Endodermal cell (in vitro differentiated cells): ENCODE data around the gene NSL1. TPM values are rescaled to one million over a fixed set of nuclear protein-coding genes. Genes with fewer than 3 reads are reported as not detected.

ENCODE experiments used
- DNase-seq: peaks from one replicate; pipeline ENCODE4 v3.0.0-alpha.2; 2017
- H3K27ac ChIP-seq: 2 replicates; pipeline ENCODE4 v1.5.1; 2013; ENCODE audit warnings: mild to moderate bottlenecking, low read depth, low read length, moderate library complexity
- H3K27me3 ChIP-seq: 2 replicates; pipeline ENCODE4 v1.6.1; 2013; ENCODE audit warnings: mild to moderate bottlenecking, low read length, moderate library complexity; ENCODE audit not compliant: insufficient read depth, control insufficient read depth, poor library complexity, severe bottlenecking
- H3K36me3 ChIP-seq: 2 replicates; pipeline ENCODE4 v1.7.0; 2013; ENCODE audit warnings: mild to moderate bottlenecking, low read length, moderate library complexity; ENCODE audit not compliant: control insufficient read depth, insufficient read depth
- H3K4me1 ChIP-seq: one replicate; pipeline ENCODE4 v1.7.0; 2013; ENCODE audit warnings: low read length; ENCODE audit not compliant: control insufficient read depth, insufficient read depth
- H3K4me3 ChIP-seq: 2 replicates; pipeline ENCODE4 v1.5.1; 2013; ENCODE audit warnings: mild to moderate bottlenecking, low read length, moderate library complexity
- H3K9ac ChIP-seq: 2 replicates; pipeline ENCODE4 v1.6.1; 2013; ENCODE audit warnings: mild to moderate bottlenecking, low read length, moderate library complexity; ENCODE audit not compliant: poor library complexity, severe bottlenecking; ENCODE audit errors: extremely low read depth
- H3K9me3 ChIP-seq: 2 replicates; pipeline ENCODE4 v1.6.1; 2013; ENCODE audit warnings: mild to moderate bottlenecking, low read length, moderate library complexity; ENCODE audit not compliant: control insufficient read depth
- H3K27ac Mint-ChIP-seq: 2 replicates; pipeline ENCODE4 v1.8.0; 2020; ENCODE audit warnings: mixed read lengths
- H3K27me3 Mint-ChIP-seq: 2 replicates; pipeline ENCODE4 v1.8.0; 2021; ENCODE audit warnings: mild to moderate bottlenecking, mixed read lengths; ENCODE audit not compliant: insufficient read depth
- H3K36me3 Mint-ChIP-seq: 2 replicates; pipeline ENCODE4 v1.8.0; 2020; ENCODE audit warnings: low read depth, mixed read lengths
- H3K4me1 Mint-ChIP-seq: 2 replicates; pipeline ENCODE4 v1.8.0; 2020; ENCODE audit warnings: mixed read lengths
- H3K4me3 Mint-ChIP-seq: 2 replicates; pipeline ENCODE4 v1.8.0; 2020; ENCODE audit warnings: mild to moderate bottlenecking, moderate library complexity, mixed read lengths
- H3K9me3 Mint-ChIP-seq: 2 replicates; pipeline ENCODE4 v1.8.0; 2020; ENCODE audit warnings: mild to moderate bottlenecking, mixed read lengths
- WGBS, 2 experiments: methylation state at CpG; one replicate each; pipeline versions ENCODE4 v1.1.5 to v1.1.7; 2013; ENCODE audit warnings: missing lambda C conversion rate in 2 of 2, mixed read lengths in 1 of 2; ENCODE audit not compliant: insufficient coverage in 1 of 2, insufficient read length in 1 of 2; 5-methylcytosine and 5-hydroxymethylcytosine counted together
- total RNA-seq, 2 donors: library from RNA; stranded (reverse); fragmentation: NEBNext Ultra II Directional in 1 of 2; extraction: Animal tissue kit (Norgen Biotek cat#: 25700) in 1 of 2; gene quantifications; 2 replicates in 1 of 2; 3 replicates in 1 of 2; pipeline ENCODE4 v1.2.1, GENCODE V29; 2021
- TF ChIP-seq, protein P1 (sequence below): fragments of 200-600 bp; sonication (generic); conservative IDR thresholded peaks from 2 replicates; pipeline ENCODE4 v1.5.0; 2021; ENCODE audit warnings: antibody characterized with exemption, mild to moderate bottlenecking

The NSL1 gene
- total RNA-seq, 2 donors from 2014 or later: 47.6 to 57.7 TPM

DNA sequence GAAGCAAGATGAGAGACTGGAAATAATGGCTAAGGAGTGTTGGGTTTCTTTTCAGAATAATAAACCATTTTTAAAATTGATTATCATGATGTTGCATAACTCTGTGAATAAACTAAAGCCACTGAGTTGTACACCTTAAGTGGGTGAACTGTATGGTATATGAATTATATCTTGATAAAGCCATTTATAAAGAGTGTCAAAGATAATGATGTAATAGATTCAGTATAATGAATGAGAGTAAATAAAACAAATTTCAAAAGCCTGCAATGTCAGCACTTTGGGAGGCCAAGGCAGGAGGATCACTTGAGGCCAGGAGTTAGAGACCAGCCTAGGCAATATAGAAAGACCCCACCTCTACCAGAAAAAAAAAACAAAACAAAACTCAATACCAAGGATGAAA lies 16.3 kb downstream of the NSL1 start:
- H3K27me3 Mint-ChIP-seq: no peaks in the 10 kb centered on the region
- Histone ChIP-seq H3K27me3 (no peaks in the 10 kb centered on the region), H3K36me3 (peaks cover 61% of the 10 kb centered on the region), H3K9ac (no peak overlapping the region), H3K27ac (no peak overlapping the region), H3K4me3 (no peak overlapping the region), H3K9me3 (peaks cover 31% of the 10 kb centered on the region), H3K4me1 (no peaks in the 10 kb centered on the region)
- DNase-seq: no peak
- H3K27ac Mint-ChIP-seq: no peak overlapping the region
- H3K4me1 Mint-ChIP-seq: no peaks in the 10 kb centered on the region
- TF ChIP-seq, protein P1, sequence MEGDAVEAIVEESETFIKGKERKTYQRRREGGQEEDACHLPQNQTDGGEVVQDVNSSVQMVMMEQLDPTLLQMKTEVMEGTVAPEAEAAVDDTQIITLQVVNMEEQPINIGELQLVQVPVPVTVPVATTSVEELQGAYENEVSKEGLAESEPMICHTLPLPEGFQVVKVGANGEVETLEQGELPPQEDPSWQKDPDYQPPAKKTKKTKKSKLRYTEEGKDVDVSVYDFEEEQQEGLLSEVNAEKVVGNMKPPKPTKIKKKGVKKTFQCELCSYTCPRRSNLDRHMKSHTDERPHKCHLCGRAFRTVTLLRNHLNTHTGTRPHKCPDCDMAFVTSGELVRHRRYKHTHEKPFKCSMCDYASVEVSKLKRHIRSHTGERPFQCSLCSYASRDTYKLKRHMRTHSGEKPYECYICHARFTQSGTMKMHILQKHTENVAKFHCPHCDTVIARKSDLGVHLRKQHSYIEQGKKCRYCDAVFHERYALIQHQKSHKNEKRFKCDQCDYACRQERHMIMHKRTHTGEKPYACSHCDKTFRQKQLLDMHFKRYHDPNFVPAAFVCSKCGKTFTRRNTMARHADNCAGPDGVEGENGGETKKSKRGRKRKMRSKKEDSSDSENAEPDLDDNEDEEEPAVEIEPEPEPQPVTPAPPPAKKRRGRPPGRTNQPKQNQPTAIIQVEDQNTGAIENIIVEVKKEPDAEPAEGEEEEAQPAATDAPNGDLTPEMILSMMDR: no peak
- peaks cover 67% of the 10 kb centered on the region for H3K36me3 Mint-ChIP-seq
- H3K9me3 Mint-ChIP-seq: peaks cover 24% of the 10 kb centered on the region
- H3K4me3 Mint-ChIP-seq: no peak overlapping the region

- H3K9ac ChIP-seq: no peak overlapping the region
Measured at GRCh38 chr1:212774584-212774983, 17.0 kb downstream of the NSL1 start.

DNA sequence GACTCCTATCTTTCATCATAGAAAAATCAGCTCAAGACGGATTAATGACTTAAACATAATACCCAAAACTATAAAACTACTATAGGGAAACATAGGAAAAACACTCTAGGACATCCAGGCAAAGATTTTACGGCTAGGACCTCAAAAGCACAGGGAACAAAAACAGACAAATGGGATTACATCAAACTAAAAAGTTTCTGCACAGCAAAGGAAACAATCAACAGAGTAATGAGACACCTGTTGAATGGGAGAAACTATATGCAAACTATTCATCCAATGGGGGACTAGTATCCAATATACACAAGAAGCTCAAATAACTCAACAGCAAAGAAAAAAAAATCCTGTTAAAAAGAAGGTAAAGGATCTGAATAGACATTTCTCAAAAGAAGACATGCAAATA lies 18.6 kb downstream of the NSL1 start:
- WGBS, 2 experiments: 60 to 88% methylated on average over 1 to 2 of the region's 2 CpGs
- Histone ChIP-seq H3K9me3 (peaks cover 50% of the 10 kb centered on the region), H3K9ac (no peak overlapping the region), H3K4me1 (no peaks in the 10 kb centered on the region), H3K27me3 (no peaks in the 10 kb centered on the region), H3K27ac (no peak overlapping the region), H3K36me3 (peaks cover 74% of the 10 kb centered on the region), H3K4me3 (no peak overlapping the region)
- Mint-ChIP-seq H3K27me3 (no peaks in the 10 kb centered on the region), H3K4me1 (no peaks in the 10 kb centered on the region), H3K9me3 (peaks cover 34% of the 10 kb centered on the region), H3K36me3 (peaks cover 81% of the 10 kb centered on the region), H3K27ac (no peak overlapping the region), H3K4me3 (no peak overlapping the region)
- TF ChIP-seq, protein P1: no peak
- DNase-seq: no peak

More at GRCh38 chr1:212774584-212774983, 17.0 kb downstream of the NSL1 start:
- Mint-ChIP-seq H3K4me1 (no peaks in the 10 kb centered on the region), H3K4me3 (no peak overlapping the region), H3K9me3 (peaks cover 30% of the 10 kb centered on the region), H3K36me3 (peaks cover 73% of the 10 kb centered on the region), H3K27ac (no peak overlapping the region), H3K27me3 (no peaks in the 10 kb centered on the region)
- H3K4me1 ChIP-seq: no peaks in the 10 kb centered on the region
- H3K36me3 ChIP-seq: peaks cover 64% of the 10 kb centered on the region
- H3K27ac ChIP-seq: no peak overlapping the region
- TF ChIP-seq, protein P1: no peak
- no peak for DNase-seq
- H3K27me3 ChIP-seq: no peaks in the 10 kb centered on the region
- 92 to 98% methylated on average over 2 of the region's 2 CpGs for WGBS, 2 experiments
- peaks cover 37% of the 10 kb centered on the region for H3K9me3 ChIP-seq
- no peak overlapping the region for H3K4me3 ChIP-seq
